COLO668 (cell line): ENCODE results near the gene GRIA4.
"Not testable (repeated sequence)": the region's sequence is repeated elsewhere in the genome, so short reads cannot be mapped to it uniquely, and the experiment has no call there.

Experiments used
- DNase-seq: peaks from one replicate; lab custom pipeline; 2025; ENCODE audit not compliant: unreplicated experiment; lab: John Stamatoyannopoulos, UW

GRIA4 gene

DNA sequence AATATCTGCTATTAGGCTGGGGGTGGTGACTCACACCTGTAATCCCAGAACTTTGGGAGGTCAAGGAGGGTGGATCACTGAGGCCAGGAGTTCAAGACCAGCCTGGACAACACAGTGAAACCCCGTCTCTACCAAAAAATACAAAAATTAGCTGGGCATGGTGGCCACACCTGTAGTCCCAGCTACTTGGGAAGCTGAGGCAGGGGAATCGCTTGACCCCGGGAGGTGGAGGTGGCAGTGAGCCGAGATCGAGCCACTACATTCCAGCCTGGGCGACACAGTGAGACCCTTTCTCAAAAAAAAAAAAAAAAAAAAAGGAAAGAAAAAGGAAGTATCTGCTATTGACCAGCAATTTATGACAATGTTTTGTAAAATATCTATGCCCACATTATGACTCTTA is 176.0 kb downstream of the GRIA4 start:
- not testable (repeated sequence) for DNase-seq

DNA sequence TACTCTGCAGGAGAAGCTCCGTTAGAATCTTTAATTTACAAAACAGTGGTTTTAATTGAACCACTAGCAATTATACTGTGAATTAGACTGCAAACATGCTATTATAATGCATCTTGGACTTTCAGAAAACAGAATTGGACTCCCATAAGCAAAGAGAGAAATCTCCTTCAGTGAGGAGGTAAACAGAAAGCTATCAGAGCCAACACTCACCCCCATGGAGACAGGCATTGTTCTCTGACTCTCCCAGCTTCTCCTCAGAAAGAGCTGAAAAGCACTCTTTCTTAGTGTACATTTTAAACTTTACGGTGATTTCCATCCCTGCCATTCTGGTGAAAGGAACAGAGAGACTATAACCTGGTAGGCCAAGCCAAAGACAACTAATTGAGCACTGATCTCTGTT is 176.9 kb downstream of the GRIA4 start:
- DNase-seq = no peak

GRCh38 chr11:105789579-105790420 is 179.9 kb downstream of the GRIA4 start:
- no peak for DNase-seq

GRCh38 chr11:105790840-105791239 is 181.0 kb downstream of the GRIA4 start:
- DNase-seq = no peak

DNA sequence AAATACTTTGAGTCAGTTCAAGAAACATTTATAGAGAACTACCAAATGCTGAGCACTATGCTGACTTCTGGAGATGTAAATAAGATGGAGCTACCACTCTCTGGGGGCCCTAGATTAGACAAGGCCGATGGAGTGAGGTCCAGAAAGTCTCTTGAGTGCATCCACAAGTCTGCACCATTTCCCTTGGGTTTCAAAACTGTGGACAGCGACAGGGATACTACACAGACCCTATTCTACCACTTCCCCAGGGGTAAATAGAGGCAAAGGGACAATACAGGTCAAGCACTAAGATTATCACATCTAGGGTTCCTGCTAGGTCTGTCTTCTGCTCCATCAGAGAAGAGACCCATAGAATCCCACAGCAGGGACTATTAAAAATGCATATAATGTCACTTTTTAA is 183.2 kb downstream of the GRIA4 start:
- no peak for DNase-seq

DNA sequence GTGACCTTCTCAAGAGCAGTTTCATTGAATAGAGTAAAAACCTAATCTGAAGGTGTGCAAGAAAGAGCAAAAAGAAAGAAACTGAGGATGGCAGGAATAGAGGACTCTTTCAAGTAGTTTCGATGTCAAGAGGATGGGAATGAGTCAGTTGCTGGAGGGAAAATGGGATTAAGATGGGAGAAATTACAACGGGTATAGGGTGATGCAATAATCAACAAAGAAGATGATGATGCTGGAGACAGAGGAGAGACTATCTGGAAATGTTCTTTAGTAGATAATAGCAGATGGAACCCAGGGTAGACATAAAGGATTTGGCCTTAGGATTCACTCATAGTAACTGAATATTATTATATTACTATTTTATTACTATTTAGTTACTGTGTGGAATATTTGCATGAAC is 189.4 kb downstream of the GRIA4 start:
- DNase-seq = no peak

GRCh38 chr11:105799728-105800462 is 190.0 kb downstream of the GRIA4 start:
- DNase-seq = no peak

DNA sequence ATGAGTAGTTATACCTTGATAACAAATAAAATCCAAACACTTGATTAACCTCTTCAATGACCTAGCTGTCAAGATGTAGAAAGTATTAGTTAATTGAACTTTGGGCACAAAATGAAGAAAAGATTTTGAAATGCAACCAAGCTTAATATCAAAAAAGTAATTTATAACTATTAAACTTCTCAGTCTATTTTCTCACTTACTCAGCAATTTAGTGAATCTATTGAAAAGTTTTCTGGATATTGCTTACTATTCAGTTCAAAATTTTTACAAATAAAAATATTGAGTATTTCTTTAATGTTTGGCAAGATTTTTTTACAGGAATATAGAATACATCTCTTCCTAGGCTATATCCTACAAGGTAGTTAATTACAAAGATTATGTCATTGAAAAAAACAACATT is 192.5 kb downstream of the GRIA4 start:
- no peak for DNase-seq

- no peak for DNase-seq
Measured at GRCh38 chr11:105811242-105811641, 201.4 kb downstream of the GRIA4 start.

- no peak for DNase-seq
Measured at GRCh38 chr11:105821372-105821771, 211.5 kb downstream of the GRIA4 start.

GRCh38 chr11:105821781-105822180 is 211.9 kb downstream of the GRIA4 start:
- no peak for DNase-seq

- DNase-seq = no peak
Measured at GRCh38 chr11:105823495-105824033, 213.7 kb downstream of the GRIA4 start.

DNA sequence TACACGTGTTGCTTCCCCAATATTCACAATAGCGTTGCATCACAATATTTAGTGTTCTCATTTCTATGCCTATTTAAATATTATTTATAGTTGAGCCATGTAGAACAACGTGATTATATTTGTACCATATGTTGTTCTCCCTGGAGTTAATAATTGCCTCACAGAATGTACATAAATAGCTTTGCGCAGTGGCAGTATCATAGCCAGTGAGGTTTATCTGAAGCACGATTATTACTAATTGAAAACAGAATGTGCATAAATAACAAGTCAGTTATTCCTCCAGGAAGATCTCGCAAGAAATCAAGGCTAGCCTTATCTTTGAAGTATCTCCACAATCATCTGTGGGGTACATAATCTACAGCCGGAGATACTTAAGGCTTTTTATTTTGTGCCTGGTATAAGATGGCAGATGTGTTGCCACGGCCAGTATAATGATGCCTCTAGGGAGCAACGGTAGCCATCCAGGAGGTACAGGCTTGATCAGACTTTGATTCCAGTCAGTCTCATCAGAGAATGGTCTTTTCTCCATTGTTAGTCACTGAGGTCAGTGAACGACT is 214.7 kb downstream of the GRIA4 start:
- DNase-seq = no peak

- no peak for DNase-seq
Measured at GRCh38 chr11:105825141-105825540, 215.3 kb downstream of the GRIA4 start.

DNA sequence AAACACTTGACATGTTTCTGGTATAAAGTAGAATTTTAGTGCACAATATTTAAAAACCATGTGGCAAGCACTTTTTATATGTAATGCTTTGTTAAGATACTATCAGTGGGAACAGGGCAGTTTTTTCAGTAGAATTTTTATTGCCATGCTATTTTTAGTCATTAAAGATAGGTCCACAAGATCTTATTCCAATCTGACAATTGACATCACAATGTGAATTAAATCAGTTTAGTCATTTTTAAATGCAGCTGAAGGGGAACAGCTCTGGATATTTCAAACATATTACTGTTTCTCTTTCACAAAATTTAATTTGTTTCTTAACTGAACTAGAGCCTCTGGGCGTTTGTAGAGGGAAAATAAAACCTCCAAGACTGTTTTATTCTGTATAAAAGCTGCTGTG is 218.0 kb downstream of the GRIA4 start:
- DNase-seq = no peak

GRCh38 chr11:105829084-105829483 is 219.2 kb downstream of the GRIA4 start:
- DNase-seq = no peak

- DNase-seq = no peak
Measured at GRCh38 chr11:105834461-105834860, 224.6 kb downstream of the GRIA4 start.

DNA sequence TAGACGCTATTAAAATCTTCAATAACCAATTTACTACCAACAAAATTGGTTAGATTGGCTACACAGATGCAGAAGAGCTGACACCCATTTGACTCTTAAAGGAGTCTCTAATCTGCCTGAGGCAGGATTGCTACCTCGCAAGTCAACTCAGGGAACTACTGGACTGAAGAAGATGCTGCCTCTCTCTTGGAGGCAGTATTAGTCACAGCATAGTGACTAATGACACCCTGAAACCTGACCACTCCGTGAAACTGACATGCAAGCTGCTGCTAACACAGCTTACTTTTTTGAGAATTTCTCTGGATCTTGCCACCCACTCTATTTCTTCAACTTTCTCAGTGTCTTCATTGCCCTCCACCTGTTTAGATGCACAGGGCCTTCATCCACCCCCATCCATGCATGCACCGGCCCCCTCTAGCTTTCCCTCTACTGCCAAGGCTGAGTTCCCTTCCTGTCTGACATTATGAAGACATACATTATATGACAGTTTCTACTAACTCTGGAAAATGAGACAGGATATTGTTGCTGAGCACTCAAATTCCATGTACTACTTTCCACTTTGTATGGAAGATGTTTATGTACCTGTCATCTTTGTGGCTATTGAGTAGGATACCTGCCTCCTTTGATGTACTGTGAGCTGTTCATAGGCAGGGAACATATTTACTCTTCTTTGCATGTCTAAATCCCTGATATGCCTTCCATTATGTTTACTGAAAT is 229.0 kb downstream of the GRIA4 start:
- no peak for DNase-seq

- DNase-seq = no peak
Measured at GRCh38 chr11:105840391-105840790, 230.5 kb downstream of the GRIA4 start.

DNA sequence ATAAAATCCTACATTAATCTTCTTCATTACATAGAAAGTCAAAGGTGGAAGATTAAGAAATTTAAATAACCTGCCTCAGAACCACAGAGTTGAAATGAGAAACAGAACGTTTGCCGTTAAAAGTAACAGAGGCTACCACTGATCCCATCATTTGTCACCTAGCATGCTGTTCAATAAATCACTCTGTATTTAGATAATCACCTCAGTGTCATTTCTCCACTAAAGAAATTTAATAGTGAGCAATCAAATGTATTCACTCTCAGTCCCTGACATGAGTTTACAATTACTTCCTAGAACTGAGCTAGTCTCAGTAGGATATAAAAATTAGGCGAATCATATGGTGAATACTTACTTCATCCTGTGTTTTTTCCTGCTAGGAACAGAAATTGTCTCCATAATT is 242.5 kb downstream of the GRIA4 start:
- no peak for DNase-seq

DNA sequence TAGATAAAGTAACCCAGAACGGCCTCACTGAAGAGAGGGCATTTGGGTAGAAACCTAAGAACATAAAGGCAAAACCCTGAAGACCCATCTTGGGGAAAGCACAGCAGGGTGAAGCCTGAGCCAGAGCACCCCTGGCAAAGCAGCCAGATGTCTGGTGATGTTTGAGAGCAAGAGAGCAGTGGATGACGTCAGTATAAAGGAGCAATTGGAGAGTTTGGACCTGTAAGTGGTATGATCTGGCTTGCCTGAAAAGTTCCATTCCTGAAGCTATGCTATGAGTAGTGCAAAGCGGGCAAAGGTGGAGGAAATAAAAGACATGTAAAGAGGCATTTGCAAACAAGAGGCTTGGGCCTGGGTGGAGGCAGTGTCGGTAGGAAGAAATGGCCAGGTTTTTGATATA is 244.4 kb downstream of the GRIA4 start:
- no peak for DNase-seq
